ENCODE data around the gene ADRM1.

DNA sequence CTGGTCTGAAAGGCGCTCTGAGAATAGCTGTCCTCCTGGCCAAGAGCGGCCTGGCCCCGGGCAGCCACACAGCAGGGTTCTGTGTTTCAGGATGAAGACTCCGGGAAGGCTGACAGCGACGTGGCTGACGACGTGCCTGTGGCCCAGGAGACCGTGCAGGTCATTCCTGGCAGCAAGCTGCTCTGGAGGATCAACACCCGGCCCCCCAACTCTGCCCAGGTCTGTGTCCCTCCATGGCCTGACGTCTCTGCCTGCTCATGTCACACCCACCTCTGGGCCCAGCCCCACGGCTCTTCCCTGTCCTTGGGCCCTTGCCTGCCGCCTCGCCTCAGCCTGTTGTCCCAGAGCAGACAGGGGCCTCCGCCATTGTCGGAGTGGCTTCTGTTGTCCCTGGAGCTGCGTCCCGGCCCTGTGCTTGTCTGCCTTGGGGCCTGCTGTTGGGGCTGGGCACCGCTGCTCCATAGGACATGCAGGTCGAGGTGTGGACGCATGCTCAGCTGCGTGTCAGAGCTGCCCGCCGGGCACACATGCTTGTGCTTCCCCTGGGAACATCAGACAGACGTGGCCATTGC is 16.2 kb upstream of the ADRM1 start:
- TF ChIP-seq CTCF (conservative IDR thresholded peaks at IDR 0.05; ENCODE audit: low read depth in 2 of 2) (no peak), JUNB (IDR thresholded peaks at IDR 0.05; ENCODE audit: unreplicated experiment) (no peak), EZH2 (IDR thresholded peaks at IDR 0.05; ENCODE audit: low read depth, unreplicated experiment) (no peak)

Data from GM23338 (cell line).